GM19099 (cell line): ENCODE results near the gene NPAS2.

Experiments
- POLR2A ChIP-seq: IDR thresholded peaks from 3 replicates; pipeline ENCODE4 v1.6.1; 2011; ENCODE audit warnings: low read depth; ENCODE audit not compliant: insufficient read length; ENCODE audit errors: extremely low read depth

NPAS2 gene

GRCh38 chr2:101001691-101002561 lies 182.0 kb downstream of the NPAS2 start, which contains the start of gene RPL31:
Gene RPL31 (plus strand): TSS chr2:101002289. CDS start chr2:101002702, 413 bp downstream.
- peak; percentile 99 for TF ChIP-seq POLR2A

- TF ChIP-seq POLR2A: no peak
Observed at GRCh38 chr2:101002562-101003277, 182.8 kb downstream of the NPAS2 start.

GRCh38 chr2:101003278-101003775 lies 183.4 kb downstream of the NPAS2 start:
- TF ChIP-seq POLR2A: no peak

GRCh38 chr2:101004620-101005325 lies 184.8 kb downstream of the NPAS2 start:
- no peak for TF ChIP-seq POLR2A

- no peak for TF ChIP-seq POLR2A
Observed at GRCh38 chr2:101006065-101006715, 186.3 kb downstream of the NPAS2 start.

GRCh38 chr2:101007415-101008345 lies 187.7 kb downstream of the NPAS2 start:
- TF ChIP-seq POLR2A: peak; percentile 39

- TF ChIP-seq POLR2A: no peak
Observed at GRCh38 chr2:101011152-101011551, 191.2 kb downstream of the NPAS2 start.

- no peak for TF ChIP-seq POLR2A
Observed at GRCh38 chr2:101012054-101012705, 192.2 kb downstream of the NPAS2 start.

GRCh38 chr2:101012706-101013181 lies 192.8 kb downstream of the NPAS2 start:
- TF ChIP-seq POLR2A: no peak

- no peak for TF ChIP-seq POLR2A
Observed at GRCh38 chr2:101014264-101014857, 194.4 kb downstream of the NPAS2 start.

GRCh38 chr2:101017371-101017770 lies 197.4 kb downstream of the NPAS2 start:
- TF ChIP-seq POLR2A: no peak

- TF ChIP-seq POLR2A: no peak
Observed at GRCh38 chr2:101018934-101019333, 199.0 kb downstream of the NPAS2 start.
